K562 (cell line): ENCODE data around the gene ZNF23. TPM values are rescaled to one million over a fixed set of nuclear protein-coding genes. Genes with fewer than 3 reads are reported as not detected.

Experiments used
- ARNT ChIP-seq, 2 experiments: fragments of 450-650 bp; IDR thresholded peaks; 2 replicates each; pipeline ENCODE4 v1.6.1; 2016; ENCODE audit warnings: mild to moderate bottlenecking in 1 of 2
- ASH1L ChIP-seq: fragments of 450-650 bp; IDR thresholded peaks from 2 replicates; pipeline ENCODE4 v1.6.1; 2018; ENCODE audit warnings: borderline replicate concordance, mild to moderate bottlenecking, low read depth; ENCODE audit not compliant: partially characterized antibody
- BCOR ChIP-seq: fragments of 450-650 bp; IDR thresholded peaks from 2 replicates; pipeline ENCODE4 v1.6.1; 2016
- BMI1 ChIP-seq: fragments of 150-350 bp; IDR thresholded peaks from 2 replicates; pipeline ENCODE4 v1.6.1; 2014; ENCODE audit warnings: low read length
- CAMTA2 ChIP-seq: fragments of 250-450 bp; sonication (Bioruptor Pico); conservative IDR thresholded peaks from 2 replicates; pipeline ENCODE4 v1.5.1; 2022
- CBX3 ChIP-seq, 2 experiments: IDR thresholded peaks; 1 replicate in 1 of 2; 2 replicates in 1 of 2; pipeline ENCODE4 v1.6.1; 2012; ENCODE audit warnings: inconsistent platforms in 2 of 2, low read length in 2 of 2, borderline replicate concordance in 1 of 2, control low read depth in 1 of 2
- FUS ChIP-seq: fragments of 200-400 bp; formaldehyde crosslinking; optimal IDR thresholded peaks from 2 replicates; pipeline ENCODE3; 2017; ENCODE audit warnings: low read depth, low read length
- GMEB1 ChIP-seq: fragments of 250-450 bp; sonication (Bioruptor Pico); IDR thresholded peaks from 2 replicates; pipeline ENCODE4 v1.4.0; 2020; ENCODE audit warnings: mild to moderate bottlenecking
- HNRNPK ChIP-seq: fragments of 200-400 bp; formaldehyde crosslinking; IDR thresholded peaks from one replicate; pipeline ENCODE4 v1.6.1; 2018; ENCODE audit warnings: mild to moderate bottlenecking, low read depth, low read length; ENCODE audit not compliant: poor library complexity, severe bottlenecking
- MAFK ChIP-seq: IDR thresholded peaks from 2 replicates; pipeline ENCODE4 v1.6.1; 2011; ENCODE audit warnings: low read length, improper control_type of control experiment
- MTA2 ChIP-seq: fragments of 450-650 bp; IDR thresholded peaks from 2 replicates; pipeline ENCODE4 v1.6.1; 2016; ENCODE audit warnings: low read depth
- PML ChIP-seq: IDR thresholded peaks from 2 replicates; pipeline ENCODE4 v1.6.1; 2012; ENCODE audit warnings: low read length, inconsistent platforms
- RHOXF2B ChIP-seq: fragments of 250-450 bp; sonication (Bioruptor Pico); conservative IDR thresholded peaks from 2 replicates; pipeline ENCODE4 v1.5.1; 2021
- SAFB2 ChIP-seq: fragments of 200-400 bp; formaldehyde crosslinking; IDR thresholded peaks from 2 replicates; pipeline ENCODE4 v1.6.1; 2018; ENCODE audit warnings: borderline replicate concordance, low read length, low read depth, moderate library complexity; ENCODE audit not compliant: severe bottlenecking
- SMARCB1 ChIP-seq: IDR thresholded peaks from 2 replicates; pipeline ENCODE4 v1.6.1; 2011; ENCODE audit warnings: improper control_type of control experiment, low read depth; ENCODE audit not compliant: insufficient read length
- SP1 ChIP-seq: sonication (generic); formaldehyde crosslinking; IDR thresholded peaks from 2 replicates; pipeline ENCODE4 v1.8.1; 2022; ENCODE audit warnings: mild to moderate bottlenecking, missing genetic modification reagents
- SP2 ChIP-seq: IDR thresholded peaks from 2 replicates; pipeline ENCODE4 v1.6.1; 2011; ENCODE audit warnings: mild to moderate bottlenecking, low read depth, low read length, moderate library complexity; ENCODE audit not compliant: poor library complexity, severe bottlenecking; ENCODE audit errors: extremely low read depth
- TFAM ChIP-seq: fragments of 250-450 bp; sonication (Bioruptor Pico); conservative IDR thresholded peaks from 2 replicates; pipeline ENCODE4 v1.5.0; 2021; ENCODE audit warnings: mild to moderate bottlenecking, moderate library complexity
- THRA ChIP-seq: fragments of 450-650 bp; IDR thresholded peaks from 2 replicates; pipeline ENCODE4 v1.6.1; 2017; ENCODE audit warnings: mild to moderate bottlenecking, moderate library complexity
- ZBTB1 ChIP-seq: sonication (generic); formaldehyde crosslinking; IDR thresholded peaks from 2 replicates; pipeline ENCODE4 v1.8.1; 2023; ENCODE audit warnings: missing genetic modification reagents, low read depth, mild to moderate bottlenecking, borderline replicate concordance
- ZBTB7A ChIP-seq: IDR thresholded peaks from 2 replicates; pipeline ENCODE4 v1.6.1; 2011; ENCODE audit warnings: low read depth, mild to moderate bottlenecking, low read length, moderate library complexity, borderline replicate concordance; ENCODE audit not compliant: control insufficient read depth
- ZBTB8A ChIP-seq: fragments of 450-650 bp; IDR thresholded peaks from 2 replicates; pipeline ENCODE4 v1.6.1; 2018; ENCODE audit warnings: mild to moderate bottlenecking, moderate library complexity; ENCODE audit not compliant: partially characterized antibody
- ZKSCAN3 ChIP-seq: fragments of 250-450 bp; sonication (Bioruptor Pico); IDR thresholded peaks from 2 replicates; pipeline ENCODE4 v1.4.0; 2020
- ZNF707 ChIP-seq: fragments of 250-450 bp; sonication (Bioruptor Pico); conservative IDR thresholded peaks from 2 replicates; pipeline ENCODE4 v1.8.0; 2022; ENCODE audit warnings: inconsistent platforms, mild to moderate bottlenecking, moderate library complexity
- polyA plus RNA-seq, 8 experiments: library from polyadenylated mRNA; depleted of rRNA in 4 of 8; stranded (reverse) in 5 of 8; unstranded in 3 of 8; fragments of >200 nt; fragmentation: Nextera tagmentation in 2 of 8; fragmentation: Illumina TruSeq in 1 of 8; extraction: Ambion mirVana in 2 of 8; extraction: Trizol in 1 of 8; gene quantifications; 2 replicates each; pipeline versions ENCODE4 v1.2.1 to v1.2.3, GENCODE V29; 2011 to 2014; ENCODE audit warnings: inconsistent platforms in 1 of 8, missing spikeins in 1 of 8
- total RNA-seq, 7 experiments: library from RNA; depleted of rRNA in 6 of 7; stranded (reverse); fragments of >200 nt in 6 of 7; fragmentation: Illumina TruSeq in 2 of 7; extraction: Trizol in 2 of 7; gene quantifications; 2 replicates each; pipeline versions ENCODE4 v1.2.1 to v1.2.3, GENCODE V29; 2011 to 2021; ENCODE audit warnings: low replicate concordance in 1 of 7
- TF ChIP-seq, protein P1 (sequence below): fragments of 250-450 bp; sonication (Bioruptor Pico); IDR thresholded peaks from 2 replicates; pipeline ENCODE4 v1.8.0; 2022; ENCODE audit warnings: moderate library complexity, mild to moderate bottlenecking, inconsistent platforms

ZNF23 gene
- total and polyA plus RNA-seq, 9 of the 15 experiments (the other 6 are each of a cell fraction or from before 2014, with no cell fraction given) = 4.7 to 13.4 (median 11.2) TPM

- no peak for TF ChIP-seq TFAM
- TF ChIP-seq MAFK = no peak
- TF ChIP-seq MTA2 = no peak
- TF ChIP-seq ZBTB8A = no peak
- no peak for TF ChIP-seq SAFB2
- TF ChIP-seq RHOXF2B (CRISPR knock-in tag) = no peak
- peak; percentile 44 for TF ChIP-seq GMEB1
- TF ChIP-seq, protein P1, sequence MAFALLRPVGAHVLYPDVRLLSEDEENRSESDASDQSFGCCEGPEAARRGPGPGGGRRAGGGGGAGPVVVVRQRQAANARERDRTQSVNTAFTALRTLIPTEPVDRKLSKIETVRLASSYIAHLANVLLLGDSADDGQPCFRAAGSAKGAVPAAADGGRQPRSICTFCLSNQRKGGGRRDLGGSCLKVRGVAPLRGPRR (CRISPR knock-in tag) = no peak
- no peak for TF ChIP-seq ZKSCAN3 (CRISPR knock-in tag)
- TF ChIP-seq FUS = no peak
- TF ChIP-seq PML = peak; percentile 49; the same call in 1 of the 2 replicates
- no peak for TF ChIP-seq CAMTA2 (CRISPR knock-in tag)
- no peak for TF ChIP-seq SMARCB1
- no peak for TF ChIP-seq ZBTB7A
- TF ChIP-seq CBX3 (IDR thresholded peaks at IDR 0.05; ENCODE audit: borderline replicate concordance in 1 of 2, low read length in 2 of 2) = no peak
- TF ChIP-seq ZBTB1 (CRISPR knock-in tag) = peak; percentile 65
- no peak for TF ChIP-seq ASH1L
- TF ChIP-seq BMI1 = no peak
- TF ChIP-seq SP1 (CRISPR knock-in tag) = peak; percentile 37; the same call in 1 of the 2 replicates
- TF ChIP-seq THRA = no peak
- TF ChIP-seq HNRNPK = no peak
- TF ChIP-seq SP2 = peak; percentile 88
- peak in 1 of 2 experiments; percentile 76; a peak in 2 of 4 replicates for TF ChIP-seq ARNT (IDR thresholded peaks at IDR 0.05)
- TF ChIP-seq BCOR = no peak
- no peak for TF ChIP-seq ZNF707 (CRISPR knock-in tag)
Measured at GRCh38 chr16:71484006-71484893, 22.2 kb upstream of the ZNF23 start (continued).
